Measurements from ENCODE around the gene RDH11. TPM values are rescaled to one million over a fixed set of nuclear protein-coding genes. Genes with fewer than 3 reads are reported as not detected.

RDH11 gene
- total RNA-seq, 4 donors from 2014 or later = 24.0 to 48.8 (median 34.9) TPM

DNA sequence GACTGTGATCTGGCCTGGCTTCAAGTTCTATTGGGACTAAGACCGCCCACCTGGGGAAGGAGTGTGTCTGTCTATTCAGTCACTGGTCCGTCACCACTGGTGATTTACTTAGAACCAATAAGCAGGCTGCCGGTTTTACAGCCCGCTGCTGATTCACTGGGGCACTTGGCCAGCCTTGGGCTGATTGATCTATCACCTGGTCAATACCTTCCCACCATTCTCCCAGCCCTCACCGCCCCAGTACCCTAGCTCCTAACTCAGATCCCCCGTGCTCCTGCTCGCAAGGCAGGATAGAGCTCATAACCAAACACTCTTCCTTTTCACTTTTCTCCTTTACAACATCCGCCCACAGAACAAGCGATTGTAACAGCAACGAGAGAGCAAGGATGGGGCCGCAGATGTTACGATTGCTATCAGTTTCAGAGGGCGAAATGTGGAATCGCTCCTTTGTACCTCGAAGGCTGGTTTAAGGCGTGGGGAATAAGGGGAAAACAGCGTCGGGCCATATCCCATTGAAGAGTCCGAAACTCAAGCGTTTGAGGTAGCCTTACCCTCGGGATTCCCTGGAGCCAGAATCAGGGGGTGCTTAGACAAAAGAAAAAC is 672 bp downstream of the RDH11 start:
- Histone ChIP-seq H3K4me1 (peaks cover 0 to 23% (median 5%) of the 10 kb centered on the region in 4 donors), H3K4me3 (peak overlapping the region; percentile 76 to 92 (median 84)), H3K9me3 (no peaks in the 10 kb centered on the region), H3K27ac (peak overlapping the region; percentile 47 to 89 (median 85)), H3K27me3 (no peaks in the 10 kb centered on the region), H3K36me3 (peaks cover 0 to 26% (median 9%) of the 10 kb centered on the region in 3 donors)
- DNase-seq (ENCODE audit: low spot score in 2 of 2) = peak in 1 of 2 donors; percentile 37
- TF ChIP-seq POLR2A (IDR thresholded peaks at IDR 0.05) (no peak), EP300 (IDR thresholded peaks at IDR 0.05) (no peak)
- TF ChIP-seq, protein P1, sequence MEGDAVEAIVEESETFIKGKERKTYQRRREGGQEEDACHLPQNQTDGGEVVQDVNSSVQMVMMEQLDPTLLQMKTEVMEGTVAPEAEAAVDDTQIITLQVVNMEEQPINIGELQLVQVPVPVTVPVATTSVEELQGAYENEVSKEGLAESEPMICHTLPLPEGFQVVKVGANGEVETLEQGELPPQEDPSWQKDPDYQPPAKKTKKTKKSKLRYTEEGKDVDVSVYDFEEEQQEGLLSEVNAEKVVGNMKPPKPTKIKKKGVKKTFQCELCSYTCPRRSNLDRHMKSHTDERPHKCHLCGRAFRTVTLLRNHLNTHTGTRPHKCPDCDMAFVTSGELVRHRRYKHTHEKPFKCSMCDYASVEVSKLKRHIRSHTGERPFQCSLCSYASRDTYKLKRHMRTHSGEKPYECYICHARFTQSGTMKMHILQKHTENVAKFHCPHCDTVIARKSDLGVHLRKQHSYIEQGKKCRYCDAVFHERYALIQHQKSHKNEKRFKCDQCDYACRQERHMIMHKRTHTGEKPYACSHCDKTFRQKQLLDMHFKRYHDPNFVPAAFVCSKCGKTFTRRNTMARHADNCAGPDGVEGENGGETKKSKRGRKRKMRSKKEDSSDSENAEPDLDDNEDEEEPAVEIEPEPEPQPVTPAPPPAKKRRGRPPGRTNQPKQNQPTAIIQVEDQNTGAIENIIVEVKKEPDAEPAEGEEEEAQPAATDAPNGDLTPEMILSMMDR (IDR thresholded peaks at IDR 0.05) = no peak
- WGBS, 2 donors = 1 to 2% methylated on average over 21 of the region's 21 CpGs

DNA sequence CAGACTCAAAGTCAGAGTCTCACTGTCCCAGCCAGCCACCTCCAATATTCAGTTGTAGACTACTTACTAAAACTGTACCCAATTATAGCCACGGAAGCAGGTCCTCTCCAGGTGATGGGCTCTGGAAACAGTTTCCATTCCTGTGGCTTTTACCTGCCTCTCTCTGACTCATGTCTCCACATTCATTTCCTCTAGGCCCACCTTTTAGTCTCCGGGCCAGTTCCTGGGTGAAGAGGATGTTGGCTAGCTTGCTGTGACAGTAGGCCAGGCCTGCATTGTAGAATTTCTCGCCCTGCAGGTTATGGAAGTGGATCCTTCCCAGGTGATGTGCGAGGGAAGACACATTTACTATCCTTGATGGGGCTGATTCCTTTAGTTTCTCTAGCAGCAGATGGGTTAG is 5.6 kb downstream of the RDH11 start:
- no peak overlapping the region for H3K4me3 ChIP-seq
- H3K9me3 ChIP-seq = no peaks in the 10 kb centered on the region
- H3K27me3 ChIP-seq = no peaks in the 10 kb centered on the region
- TF ChIP-seq POLR2A (IDR thresholded peaks at IDR 0.05) (no peak), EP300 (IDR thresholded peaks at IDR 0.05) (no peak)
- TF ChIP-seq, protein P1 (IDR thresholded peaks at IDR 0.05) = no peak
- peaks cover 0 to 23% (median 5%) of the 10 kb centered on the region in 4 donors for H3K4me1 ChIP-seq
- whole genome bisulfite sequencing, 2 donors = 94 to 98% methylated on average over 4 of the region's 4 CpGs
- no peak overlapping the region for H3K27ac ChIP-seq
- peaks cover 2 to 72% (median 9%) of the 10 kb centered on the region in 3 donors for H3K36me3 ChIP-seq
- no peak for DNase-seq (ENCODE audit: low spot score in 2 of 2)

DNA sequence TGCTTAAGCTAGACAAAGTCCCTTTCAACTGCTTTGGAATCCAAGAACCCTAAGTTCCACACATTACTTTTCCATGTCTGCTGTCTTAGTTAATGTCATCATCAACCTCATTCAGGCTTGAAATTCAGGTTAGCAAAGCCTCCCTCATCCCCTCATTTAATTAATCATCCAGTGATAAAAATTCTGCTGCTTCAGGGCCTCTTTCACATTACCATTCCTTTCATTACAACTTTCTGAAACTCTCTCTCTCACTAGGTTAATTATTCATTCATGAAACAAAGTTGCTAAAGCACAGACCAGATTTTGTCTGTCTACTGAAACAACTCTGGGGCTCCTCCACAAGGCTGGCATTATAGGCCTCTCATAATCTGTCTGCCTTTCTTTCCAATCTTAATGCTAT is 11.7 kb downstream of the RDH11 start:
- no peak for DNase-seq (ENCODE audit: low spot score in 2 of 2)
- peaks cover 0 to 63% (median 0%) of the 10 kb centered on the region in 3 donors for H3K36me3 ChIP-seq
- H3K9me3 ChIP-seq = no peaks in the 10 kb centered on the region
- no peaks in the 10 kb centered on the region for H3K27me3 ChIP-seq
- H3K4me3 ChIP-seq = no peak overlapping the region
- no peaks in the 10 kb centered on the region for H3K4me1 ChIP-seq
- TF ChIP-seq, protein P1 (IDR thresholded peaks at IDR 0.05) = no peak
- TF ChIP-seq POLR2A (IDR thresholded peaks at IDR 0.05) (no peak), EP300 (IDR thresholded peaks at IDR 0.05) (no peak)
- H3K27ac ChIP-seq = no peak overlapping the region

DNA sequence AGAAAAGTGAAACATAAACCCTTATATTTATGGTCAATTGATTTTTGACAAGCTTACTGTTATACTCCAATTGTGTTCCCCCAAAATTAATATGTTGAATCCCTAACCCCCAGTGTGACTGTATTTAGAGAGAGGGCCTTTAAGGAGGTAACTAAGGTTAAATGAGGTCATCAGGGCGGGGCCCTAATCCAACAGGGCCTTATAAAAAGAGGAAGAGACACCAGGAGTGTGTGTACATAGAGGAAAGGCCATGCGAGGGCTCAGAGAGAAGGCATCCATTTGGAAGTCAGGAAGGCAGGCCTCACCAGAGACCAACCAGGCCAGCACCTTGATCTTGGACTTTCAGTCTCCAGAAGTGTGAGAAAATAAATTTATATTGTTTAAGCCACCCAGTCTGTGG is 14.6 kb downstream of the RDH11 start:
- Histone ChIP-seq H3K27ac (no peak overlapping the region), H3K4me3 (no peak overlapping the region), H3K9me3 (no peaks in the 10 kb centered on the region), H3K36me3 (peaks cover 0 to 52% (median 0%) of the 10 kb centered on the region in 3 donors), H3K27me3 (no peaks in the 10 kb centered on the region), H3K4me1 (no peaks in the 10 kb centered on the region)
- no peak for DNase-seq (ENCODE audit: low spot score in 2 of 2)
- 73 to 86% methylated on average over 2 of the region's 2 CpGs for WGBS, 2 donors
- TF ChIP-seq EP300 (IDR thresholded peaks at IDR 0.05) = no peak
- TF ChIP-seq, protein P1 (IDR thresholded peaks at IDR 0.05) = no peak
- TF ChIP-seq POLR2A (IDR thresholded peaks at IDR 0.05) = no peak

DNA sequence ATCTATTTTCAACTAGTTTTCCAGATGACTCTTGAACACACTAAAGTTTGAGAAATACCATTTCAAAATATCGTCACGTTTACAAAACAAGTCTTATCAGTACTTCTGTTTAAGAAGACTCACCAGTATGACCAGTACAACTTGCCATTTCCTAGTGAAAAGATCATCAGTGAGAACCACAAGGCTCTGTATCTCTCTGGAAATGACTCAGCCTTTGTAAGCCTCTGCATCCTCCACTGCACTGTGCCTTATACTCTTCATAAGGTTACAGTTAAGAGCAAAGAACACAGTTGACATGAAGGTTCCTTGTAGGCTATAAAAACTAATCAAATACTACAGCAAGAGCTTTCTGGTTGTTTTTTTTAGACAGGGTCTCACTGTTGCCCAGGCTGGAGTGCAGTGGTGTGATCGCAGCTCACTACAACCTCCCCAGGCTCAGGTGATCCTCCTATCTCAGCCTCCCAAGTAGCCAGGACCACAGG is 15.4 kb downstream of the RDH11 start:
- no peak for TF ChIP-seq EP300 (IDR thresholded peaks at IDR 0.05)
- TF ChIP-seq, protein P1 (IDR thresholded peaks at IDR 0.05) = no peak
- no peak for TF ChIP-seq POLR2A (IDR thresholded peaks at IDR 0.05)
- DNase-seq (ENCODE audit: low spot score in 2 of 2) = no peak
- Histone ChIP-seq H3K27me3 (no peaks in the 10 kb centered on the region), H3K4me1 (peaks cover 0 to 5% (median 2%) of the 10 kb centered on the region in 4 donors), H3K36me3 (peaks cover 0 to 44% (median 0%) of the 10 kb centered on the region in 3 donors), H3K9me3 (no peaks in the 10 kb centered on the region), H3K27ac (no peak overlapping the region), H3K4me3 (no peak overlapping the region)
- WGBS, 2 donors = 90 to 94% methylated on average over 3 of the region's 3 CpGs
